Nephron progenitor cell (in vitro differentiated cells): ENCODE results near the gene CLEC17A.
"Not testable (repeated sequence)": the region's sequence is repeated elsewhere in the genome, so short reads cannot be mapped to it uniquely, and the experiment has no call there.

Source experiments
- DNase-seq: peaks from one replicate; pipeline ENCODE4 v3.0.0; 2021
- H3K27ac Mint-ChIP-seq: 2 replicates; pipeline ENCODE4 v1.8.0; 2021; ENCODE audit warnings: mild to moderate bottlenecking, moderate library complexity, mixed read lengths
- H3K27me3 Mint-ChIP-seq: 2 replicates; pipeline ENCODE4 v1.8.0; 2021; ENCODE audit warnings: mild to moderate bottlenecking, low read depth, mixed read lengths; ENCODE audit not compliant: poor library complexity
- H3K36me3 Mint-ChIP-seq: 2 replicates; pipeline ENCODE4 v1.8.0; 2021; ENCODE audit warnings: low read depth, mixed read lengths
- H3K4me1 Mint-ChIP-seq: 2 replicates; pipeline ENCODE4 v1.8.0; 2021; ENCODE audit warnings: mixed read lengths
- H3K4me3 Mint-ChIP-seq: 2 replicates; pipeline ENCODE4 v1.8.0; 2021; ENCODE audit warnings: mild to moderate bottlenecking, moderate library complexity, mixed read lengths
- H3K9me3 Mint-ChIP-seq: 2 replicates; pipeline ENCODE4 v1.8.0; 2021; ENCODE audit warnings: mild to moderate bottlenecking, moderate library complexity, mixed read lengths
- TF ChIP-seq, protein P1 (sequence below): fragments of 200-600 bp; sonication (generic); IDR thresholded peaks from 2 replicates; pipeline ENCODE4 v1.5.0; 2021; ENCODE audit warnings: antibody characterized with exemption

Gene CLEC17A

DNA sequence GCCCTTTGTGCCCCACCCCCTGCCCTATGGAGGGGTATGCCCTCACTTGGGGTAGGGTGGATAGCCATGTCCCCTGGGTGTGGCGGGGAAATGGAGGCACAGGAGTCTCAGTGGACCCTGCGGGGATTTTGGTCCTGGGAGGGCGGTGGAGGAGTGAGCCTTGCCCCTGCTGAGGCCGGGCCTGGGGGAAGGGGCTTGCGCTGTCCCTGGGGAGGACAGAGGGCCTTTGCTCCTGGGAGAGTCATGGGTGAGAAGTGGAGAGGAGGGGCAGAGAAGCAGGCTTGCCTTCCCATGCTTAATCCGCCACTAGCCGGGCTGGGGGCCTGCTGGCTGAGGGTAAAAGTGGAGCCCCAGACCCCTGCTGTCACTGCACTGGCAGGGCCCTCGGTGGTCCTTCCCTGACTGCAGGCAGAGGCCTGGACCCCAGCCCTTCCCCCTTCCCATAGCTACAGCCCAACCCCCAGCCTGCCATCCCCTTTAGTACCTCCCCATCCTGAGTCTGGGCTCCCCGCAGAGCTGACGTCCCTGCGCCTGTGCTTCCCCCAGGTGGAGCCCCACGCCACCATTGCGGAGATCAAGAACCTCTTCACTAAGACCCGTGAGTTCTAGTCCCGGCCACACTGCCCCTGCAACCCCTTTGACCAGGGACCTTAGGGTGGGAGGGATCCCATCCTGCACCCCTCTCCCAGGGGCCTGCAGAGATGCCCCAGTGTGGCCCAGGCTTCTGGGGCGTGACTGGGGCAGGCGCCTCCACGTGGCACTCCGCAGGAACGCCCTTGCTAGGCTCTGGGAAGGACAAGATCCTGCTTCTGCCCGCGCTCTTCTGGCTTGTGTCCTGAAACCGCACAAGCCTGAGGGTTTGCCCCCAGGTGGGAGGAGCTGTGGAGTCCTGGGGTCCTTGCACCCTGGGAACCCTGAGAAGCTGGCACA lies 20.0 kb upstream of the CLEC17A start:
- Mint-ChIP-seq H3K4me1 (peaks cover 31% of the 10 kb centered on the region), H3K27me3 (no peaks in the 10 kb centered on the region), H3K36me3 (peaks cover 4% of the 10 kb centered on the region), H3K9me3 (no peaks in the 10 kb centered on the region), H3K4me3 (no peak overlapping the region), H3K27ac (no peak overlapping the region)
- TF ChIP-seq, protein P1, sequence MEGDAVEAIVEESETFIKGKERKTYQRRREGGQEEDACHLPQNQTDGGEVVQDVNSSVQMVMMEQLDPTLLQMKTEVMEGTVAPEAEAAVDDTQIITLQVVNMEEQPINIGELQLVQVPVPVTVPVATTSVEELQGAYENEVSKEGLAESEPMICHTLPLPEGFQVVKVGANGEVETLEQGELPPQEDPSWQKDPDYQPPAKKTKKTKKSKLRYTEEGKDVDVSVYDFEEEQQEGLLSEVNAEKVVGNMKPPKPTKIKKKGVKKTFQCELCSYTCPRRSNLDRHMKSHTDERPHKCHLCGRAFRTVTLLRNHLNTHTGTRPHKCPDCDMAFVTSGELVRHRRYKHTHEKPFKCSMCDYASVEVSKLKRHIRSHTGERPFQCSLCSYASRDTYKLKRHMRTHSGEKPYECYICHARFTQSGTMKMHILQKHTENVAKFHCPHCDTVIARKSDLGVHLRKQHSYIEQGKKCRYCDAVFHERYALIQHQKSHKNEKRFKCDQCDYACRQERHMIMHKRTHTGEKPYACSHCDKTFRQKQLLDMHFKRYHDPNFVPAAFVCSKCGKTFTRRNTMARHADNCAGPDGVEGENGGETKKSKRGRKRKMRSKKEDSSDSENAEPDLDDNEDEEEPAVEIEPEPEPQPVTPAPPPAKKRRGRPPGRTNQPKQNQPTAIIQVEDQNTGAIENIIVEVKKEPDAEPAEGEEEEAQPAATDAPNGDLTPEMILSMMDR, result no peak
- no peak for DNase-seq

DNA sequence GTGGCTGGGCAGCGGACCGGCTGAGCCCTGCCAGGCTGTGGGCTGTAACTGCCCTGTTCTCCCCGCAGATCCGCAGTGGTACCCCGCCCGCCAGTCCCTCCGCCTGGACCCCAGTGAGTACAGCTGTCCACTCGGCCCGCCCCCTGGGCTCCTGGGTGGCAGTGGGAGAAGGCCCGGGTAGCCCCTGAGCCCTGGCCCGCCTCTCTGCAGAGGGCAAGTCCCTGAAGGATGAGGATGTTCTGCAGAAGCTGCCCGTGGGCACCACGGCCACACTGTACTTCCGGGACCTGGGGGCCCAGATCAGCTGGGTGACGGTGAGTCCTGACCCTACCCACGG lies 19.3 kb upstream of the CLEC17A start:
- Mint-ChIP-seq H3K4me1 (peaks cover 25% of the 10 kb centered on the region), H3K36me3 (peaks cover 8% of the 10 kb centered on the region), H3K9me3 (no peaks in the 10 kb centered on the region), H3K4me3 (no peak overlapping the region), H3K27me3 (no peaks in the 10 kb centered on the region), H3K27ac (no peak overlapping the region)
- TF ChIP-seq, protein P1, result no peak
- no peak for DNase-seq

DNA sequence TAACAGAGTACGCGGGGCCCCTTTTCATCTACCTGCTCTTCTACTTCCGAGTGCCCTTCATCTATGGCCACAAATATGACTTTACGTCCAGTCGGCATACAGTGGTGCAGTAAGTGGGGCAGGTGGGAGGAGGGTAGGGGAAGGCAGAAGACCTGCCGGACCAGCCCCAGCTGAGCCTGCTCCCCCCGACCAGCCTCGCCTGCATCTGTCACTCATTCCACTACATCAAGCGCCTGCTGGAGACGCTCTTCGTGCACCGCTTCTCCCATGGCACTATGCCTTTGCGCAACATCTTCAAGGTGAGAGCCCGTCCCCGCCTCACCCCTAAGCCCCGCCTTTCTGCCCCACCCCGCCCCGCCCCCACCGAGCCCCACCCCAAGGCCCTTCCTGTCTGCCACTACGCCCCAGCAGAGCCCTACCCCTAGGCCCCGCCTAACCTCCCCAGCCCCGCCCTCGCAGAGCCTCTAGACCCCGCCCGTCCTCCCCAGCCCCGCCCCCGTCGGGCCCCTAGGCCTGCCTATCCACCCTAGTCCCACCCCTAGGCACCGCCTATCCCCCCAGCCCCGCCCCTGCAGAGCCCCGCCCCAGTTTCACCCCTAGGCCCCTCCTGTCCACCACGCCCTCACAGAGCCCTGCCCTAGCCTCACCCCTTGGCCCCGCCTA lies 18.8 kb upstream of the CLEC17A start:
- Mint-ChIP-seq H3K27ac (no peak overlapping the region), H3K4me3 (no peak overlapping the region), H3K27me3 (no peaks in the 10 kb centered on the region), H3K9me3 (no peaks in the 10 kb centered on the region), H3K4me1 (peaks cover 20% of the 10 kb centered on the region), H3K36me3 (peaks cover 9% of the 10 kb centered on the region)
- DNase-seq, result peak; percentile 48
- TF ChIP-seq, protein P1, result no peak

DNA sequence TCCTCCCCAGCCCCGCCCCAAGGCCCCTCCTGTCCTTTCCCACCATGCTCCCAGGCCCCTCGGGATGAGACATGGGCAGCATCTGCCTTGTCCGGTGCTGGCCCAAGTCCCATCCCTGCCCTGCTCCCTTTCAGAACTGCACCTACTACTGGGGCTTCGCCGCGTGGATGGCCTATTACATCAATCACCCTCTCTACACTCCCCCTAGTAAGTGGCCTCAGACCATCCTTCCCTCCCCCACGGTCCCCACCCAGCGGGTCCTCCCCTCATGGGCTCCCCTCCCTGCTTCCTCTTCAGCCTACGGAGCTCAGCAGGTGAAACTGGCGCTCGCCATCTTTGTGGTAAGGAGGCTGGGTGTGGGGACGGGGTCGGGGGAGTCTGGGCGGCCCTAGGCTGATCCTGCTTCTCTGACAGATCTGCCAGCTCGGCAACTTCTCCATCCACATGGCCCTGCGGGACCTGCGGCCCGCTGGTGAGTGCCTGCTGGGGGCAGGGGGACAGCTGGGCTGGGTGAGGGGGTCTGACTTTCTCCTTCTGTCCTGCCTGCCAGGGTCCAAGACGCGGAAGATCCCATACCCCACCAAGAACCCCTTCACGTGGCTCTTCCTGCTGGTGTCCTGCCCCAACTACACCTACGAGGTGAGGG lies 18.1 kb upstream of the CLEC17A start:
- H3K27me3 Mint-ChIP-seq, H3K9me3 Mint-ChIP-seq, DNase-seq, H3K27ac Mint-ChIP-seq, H3K36me3 Mint-ChIP-seq, H3K4me3 Mint-ChIP-seq: not testable (repeated sequence)
- H3K4me1 Mint-ChIP-seq, result peaks cover 20% of the 10 kb centered on the region

DNA sequence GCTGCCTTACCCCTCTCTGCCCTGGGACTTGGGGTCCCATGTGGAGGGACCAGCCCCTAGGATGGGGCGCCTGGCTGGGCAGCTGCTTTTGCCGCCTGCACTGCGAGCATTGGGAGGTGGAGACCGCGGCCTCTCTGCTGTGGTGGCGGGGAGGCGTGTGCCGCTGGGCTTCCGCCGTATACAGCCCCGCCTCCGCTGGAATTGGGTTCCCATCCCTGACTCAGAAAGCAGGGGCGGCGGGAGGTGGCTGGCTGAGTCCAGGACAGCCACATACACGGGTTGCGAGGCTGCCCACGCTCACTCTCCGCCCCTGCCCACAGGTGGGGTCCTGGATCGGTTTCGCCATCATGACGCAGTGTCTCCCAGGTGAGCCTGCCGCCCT lies 17.6 kb upstream of the CLEC17A start:
- Mint-ChIP-seq H3K27ac (no peak overlapping the region), H3K9me3 (no peaks in the 10 kb centered on the region), H3K27me3 (no peaks in the 10 kb centered on the region), H3K36me3 (peaks cover 9% of the 10 kb centered on the region), H3K4me3 (no peak overlapping the region), H3K4me1 (peaks cover 19% of the 10 kb centered on the region)
- DNase-seq, result no peak
- TF ChIP-seq, protein P1, result no peak
